GM18861 (cell line): Measurements from ENCODE around the gene GCNT4.

ENCODE experiments used
- ATAC-seq: cut with Tn5 transposase; IDR thresholded peaks from one replicate; pipeline ENCODE4 v1.9.1; 2021; ENCODE audit not compliant: unreplicated experiment

GCNT4 gene

DNA sequence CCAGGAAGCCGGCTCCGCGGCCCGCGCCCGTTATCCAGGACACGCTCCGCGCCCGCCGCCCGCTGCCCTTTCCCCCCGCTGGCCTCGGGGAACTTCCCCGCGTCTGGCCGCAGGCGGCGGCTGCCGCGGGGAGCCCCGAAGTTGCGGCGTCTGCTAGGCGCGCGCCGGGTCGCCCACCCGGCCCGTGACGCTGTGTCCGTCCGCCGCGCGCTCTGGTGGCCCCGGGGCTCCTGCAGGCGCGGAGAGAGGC is 621 bp upstream of the GCNT4 start:
- ATAC-seq, result no peak

DNA sequence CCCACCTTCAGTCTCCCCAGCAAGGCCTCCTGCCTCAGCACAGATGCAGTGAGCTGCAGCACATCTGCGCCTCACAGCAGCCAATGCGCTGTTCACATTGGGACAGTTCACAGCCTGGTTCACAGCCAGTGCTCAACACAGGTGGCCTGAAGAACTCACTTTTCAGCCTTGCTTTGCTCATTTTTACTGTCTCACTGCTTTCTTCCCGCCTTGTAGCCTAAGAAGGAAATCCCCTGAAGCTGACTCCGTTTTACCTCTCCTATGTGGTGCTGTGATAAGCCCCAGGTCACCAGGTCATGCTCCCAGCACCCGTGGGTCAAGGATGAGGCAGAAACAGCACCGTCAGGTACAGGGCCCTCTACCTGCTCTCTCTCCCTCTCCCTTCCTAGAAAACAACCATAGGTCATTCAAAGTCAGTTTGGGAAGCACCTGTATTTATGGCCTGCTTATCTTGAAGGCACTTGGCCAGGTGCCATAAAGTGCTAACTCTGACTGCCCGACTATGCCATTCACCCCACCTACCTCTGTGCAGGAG is 1.1 kb downstream of the GCNT4 start:
- no peak for ATAC-seq

DNA sequence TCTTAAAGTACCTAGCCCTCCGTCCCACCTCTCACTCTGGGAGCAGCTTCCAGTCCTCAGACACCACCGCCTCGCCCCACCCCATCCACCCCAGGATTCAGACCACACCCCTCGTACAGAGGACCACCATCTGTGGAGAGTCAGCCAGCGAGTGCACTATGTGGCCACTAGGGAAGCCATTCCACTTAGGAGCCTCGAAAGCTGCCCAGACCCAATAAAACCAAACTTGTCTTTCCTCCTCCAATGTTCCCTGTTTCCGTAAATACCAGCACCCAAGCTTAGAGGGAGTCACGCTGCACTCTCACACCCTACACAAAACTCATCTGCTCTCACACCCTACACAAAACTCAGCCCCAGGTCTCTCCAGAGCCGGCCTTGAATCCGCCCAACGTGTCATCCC is 1.9 kb downstream of the GCNT4 start:
- no peak for ATAC-seq

DNA sequence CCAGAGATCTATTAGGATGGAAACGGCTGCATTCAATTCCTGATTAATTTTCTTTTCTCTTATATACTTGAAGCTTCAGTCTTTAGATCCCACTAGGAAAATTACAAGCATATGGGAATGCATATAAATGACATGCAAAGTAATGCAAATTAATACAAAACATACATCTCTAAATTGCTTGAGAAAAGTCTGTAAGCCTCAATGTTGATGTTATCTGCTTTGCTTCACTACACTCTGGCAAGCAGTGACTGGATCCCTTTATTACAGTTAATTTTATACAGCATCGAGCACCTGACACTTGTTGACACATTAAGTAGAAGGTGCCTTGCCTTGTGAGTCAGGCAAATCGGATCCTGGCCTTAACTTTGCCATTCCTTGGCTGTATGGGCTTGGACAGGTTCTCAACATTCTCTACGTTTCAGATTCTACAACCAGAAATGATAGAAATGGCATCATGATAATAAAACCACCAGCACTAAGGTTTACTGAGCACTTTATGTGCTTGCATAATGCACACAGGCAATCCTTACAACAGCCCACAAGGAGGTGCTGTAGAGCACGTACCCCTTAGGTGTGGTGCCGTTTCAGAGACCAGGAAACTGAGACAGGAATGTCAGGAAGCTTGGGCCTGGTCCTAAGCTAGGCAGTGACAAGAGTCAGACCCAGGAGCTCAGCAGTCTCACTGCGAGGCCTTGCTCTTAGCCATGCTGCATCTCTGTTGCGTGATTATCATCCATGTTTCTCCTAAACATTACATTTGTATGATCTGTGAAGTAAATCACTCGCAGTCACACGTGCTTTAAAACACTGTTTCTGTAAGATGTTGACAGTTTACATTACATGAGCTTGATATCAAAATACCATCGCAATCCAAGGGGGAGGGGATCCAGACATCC is 2.7 kb downstream of the GCNT4 start:
- ATAC-seq, result no peak

DNA sequence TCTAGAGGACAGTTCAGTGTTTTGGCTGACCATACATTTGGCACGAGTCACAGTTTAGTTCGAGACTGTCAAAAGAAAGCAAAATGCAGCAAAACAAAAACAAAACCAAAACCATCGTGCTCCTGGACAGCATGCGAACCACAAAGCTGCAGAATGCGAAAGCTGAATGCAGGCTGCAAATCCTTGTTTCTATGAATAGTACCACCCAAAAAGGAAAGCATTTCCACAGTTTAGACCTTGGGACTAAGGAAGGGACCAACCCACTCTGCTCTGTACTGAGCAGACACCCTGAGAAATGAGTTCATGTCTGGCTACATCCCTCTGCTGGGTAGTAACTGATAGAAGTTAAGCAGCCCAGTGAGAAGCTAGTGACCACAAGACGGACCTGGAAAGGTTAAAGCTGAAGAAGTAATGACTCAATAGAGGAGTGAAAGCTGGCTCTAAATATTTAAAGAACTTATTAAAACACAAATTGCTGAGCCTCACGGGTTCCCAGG is 3.9 kb downstream of the GCNT4 start:
- no peak for ATAC-seq

DNA sequence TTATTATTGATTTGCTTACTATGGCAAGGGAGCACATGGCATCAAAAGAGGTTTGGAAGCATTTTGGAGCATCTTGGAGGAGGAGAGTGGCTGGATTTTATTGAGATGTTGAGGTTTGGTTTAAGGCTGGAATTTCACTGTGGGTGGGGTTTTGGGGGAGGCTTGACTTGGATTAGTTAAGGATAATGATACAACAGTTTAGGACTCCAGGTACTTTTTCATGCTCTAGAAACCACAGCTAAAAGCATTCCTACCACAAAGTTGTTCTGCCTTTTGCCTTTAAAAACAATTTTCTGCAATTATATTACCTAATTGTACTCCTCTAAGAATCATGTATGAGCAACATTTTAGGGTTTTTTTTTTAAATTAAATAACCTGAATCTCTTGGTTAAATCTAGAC is 5.0 kb downstream of the GCNT4 start:
- ATAC-seq, result no peak

DNA sequence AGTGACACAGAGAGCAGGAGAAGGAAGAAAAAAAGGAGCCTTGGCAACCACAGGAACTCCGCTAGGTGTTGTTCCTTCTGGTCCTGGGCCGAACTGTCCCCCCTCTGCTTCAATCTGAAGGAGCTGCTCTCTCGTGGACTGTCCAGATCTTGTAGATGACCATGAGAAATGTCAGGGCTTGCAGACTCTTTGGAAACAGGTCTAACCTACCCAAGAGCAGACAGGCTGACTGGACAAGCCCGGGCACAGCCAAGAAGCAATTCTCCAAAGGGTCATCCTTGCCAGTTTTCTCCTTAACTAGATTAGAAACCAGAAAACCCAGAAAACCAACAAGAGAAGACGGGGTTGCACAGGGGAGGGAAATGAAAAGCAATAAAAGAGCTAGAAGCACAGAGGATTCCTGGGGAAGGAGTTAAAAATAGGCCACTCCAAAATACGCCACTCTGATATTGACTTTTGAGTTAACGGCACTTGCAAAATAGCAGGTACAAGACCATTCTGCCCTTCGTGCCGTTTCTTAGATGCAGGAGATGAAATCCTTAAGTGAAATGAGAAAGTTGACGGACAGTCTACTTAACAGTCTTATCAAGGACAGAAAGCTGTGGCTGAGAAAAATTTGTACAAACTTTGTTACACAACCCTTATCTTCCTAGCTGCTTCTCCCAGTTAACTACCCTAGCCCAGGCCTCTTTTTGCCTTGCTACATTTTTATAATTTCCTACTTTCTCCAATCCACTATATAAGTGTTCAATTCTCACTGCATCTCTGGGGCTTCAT is 5.8 kb downstream of the GCNT4 start:
- no peak for ATAC-seq

DNA sequence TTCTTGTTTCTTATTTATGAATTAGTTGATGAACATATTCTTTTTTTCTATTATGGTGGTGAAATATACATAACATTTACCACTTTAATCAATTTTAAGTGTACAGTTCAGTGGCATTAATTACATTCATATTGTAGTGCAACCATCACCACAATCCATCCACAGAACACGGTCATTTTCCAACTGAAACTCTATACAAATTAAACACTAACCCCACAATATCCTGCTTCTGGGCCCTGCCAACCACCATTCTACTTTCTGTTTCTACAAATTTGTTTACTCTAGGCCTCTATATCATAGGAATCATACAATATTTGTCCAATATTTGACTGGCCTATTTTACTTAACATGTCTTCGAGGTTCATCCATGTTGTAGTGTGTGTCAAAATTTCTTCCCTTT is 7.3 kb downstream of the GCNT4 start:
- ATAC-seq, result no peak

DNA sequence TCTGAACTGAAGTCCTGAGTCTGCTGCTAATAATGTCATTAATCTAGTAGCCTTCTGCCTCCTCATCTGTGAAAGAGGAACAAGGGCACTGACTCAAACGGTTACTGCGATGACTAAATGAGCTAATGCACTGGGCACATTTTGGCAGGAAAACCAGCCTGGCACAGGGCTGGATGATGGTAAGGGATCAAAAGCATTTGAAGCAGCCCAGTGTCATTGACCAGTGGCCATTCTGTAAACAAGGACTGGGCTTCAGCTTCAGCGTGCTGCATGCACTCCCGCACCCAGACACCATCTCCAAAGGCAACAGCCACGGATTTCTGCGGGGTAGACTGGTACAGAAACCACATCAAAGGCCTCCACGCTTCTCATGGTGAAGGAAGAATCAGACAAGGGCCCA is 8.0 kb downstream of the GCNT4 start:
- ATAC-seq, result no peak

DNA sequence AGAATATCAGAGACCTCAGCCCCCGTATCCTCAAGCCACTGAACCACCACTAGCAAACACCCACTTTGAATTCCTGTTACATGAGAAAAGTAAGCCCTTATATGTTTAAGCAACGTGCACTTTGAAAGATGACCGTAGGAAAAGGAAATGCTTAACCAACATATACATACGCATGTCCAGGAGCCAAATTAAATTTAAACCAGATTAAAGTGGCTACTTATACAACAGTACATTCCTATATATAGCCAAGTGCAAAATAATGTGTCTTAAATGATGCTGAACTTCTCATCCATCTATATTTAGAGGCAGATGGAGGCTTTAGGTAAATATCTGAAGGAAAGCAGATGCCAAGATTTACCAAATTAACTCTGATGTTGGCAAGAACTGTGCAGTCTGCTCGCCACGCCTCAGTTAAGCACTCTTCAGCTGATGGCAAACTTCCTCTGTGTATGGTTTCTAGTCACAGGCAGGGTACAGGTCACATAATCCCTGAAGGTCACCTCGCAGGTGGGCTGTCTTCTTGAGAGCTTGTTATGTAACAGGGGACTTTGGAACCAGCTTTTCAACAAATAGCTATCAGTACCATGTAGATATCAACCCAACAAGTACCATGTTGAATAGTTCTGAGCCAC is 8.6 kb downstream of the GCNT4 start:
- ATAC-seq, result no peak

DNA sequence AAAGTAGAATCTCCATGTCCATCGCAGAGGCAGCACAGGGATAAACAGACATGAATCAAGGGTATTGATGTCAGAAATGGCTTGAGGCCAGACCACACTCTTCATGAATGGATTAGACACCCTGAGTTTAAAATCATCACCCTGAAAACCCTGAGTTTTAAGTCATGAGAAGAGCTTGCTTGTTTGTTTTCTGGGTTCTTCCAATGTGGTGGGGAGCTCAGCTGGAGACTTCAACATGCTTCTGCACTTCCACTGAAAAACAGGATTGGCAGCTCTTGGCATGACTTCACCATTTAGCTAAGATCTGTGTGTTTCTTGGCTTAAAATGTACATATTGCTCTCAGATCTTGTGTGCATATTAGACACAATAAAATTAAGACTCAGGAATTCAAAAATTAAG is 9.8 kb downstream of the GCNT4 start:
- no peak for ATAC-seq

DNA sequence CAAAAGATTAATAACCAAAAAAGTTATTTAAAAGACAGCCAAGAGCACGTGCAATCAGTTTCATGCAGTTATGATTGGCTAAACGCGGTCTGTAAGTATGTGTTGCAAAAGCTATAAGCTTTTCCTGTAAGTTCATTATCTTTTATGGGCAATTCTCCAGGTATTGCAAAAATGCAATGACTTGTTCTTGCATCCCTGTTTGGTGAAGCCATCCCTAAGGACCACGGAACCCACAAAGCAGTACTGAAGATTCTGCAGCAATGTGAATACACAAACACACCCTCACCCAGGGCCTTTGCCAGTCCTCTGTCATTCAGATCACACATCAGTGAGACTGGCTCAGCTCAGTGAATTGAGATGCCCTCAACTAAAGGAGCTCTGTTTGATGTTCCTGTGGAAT is 11.4 kb downstream of the GCNT4 start:
- ATAC-seq, result no peak

DNA sequence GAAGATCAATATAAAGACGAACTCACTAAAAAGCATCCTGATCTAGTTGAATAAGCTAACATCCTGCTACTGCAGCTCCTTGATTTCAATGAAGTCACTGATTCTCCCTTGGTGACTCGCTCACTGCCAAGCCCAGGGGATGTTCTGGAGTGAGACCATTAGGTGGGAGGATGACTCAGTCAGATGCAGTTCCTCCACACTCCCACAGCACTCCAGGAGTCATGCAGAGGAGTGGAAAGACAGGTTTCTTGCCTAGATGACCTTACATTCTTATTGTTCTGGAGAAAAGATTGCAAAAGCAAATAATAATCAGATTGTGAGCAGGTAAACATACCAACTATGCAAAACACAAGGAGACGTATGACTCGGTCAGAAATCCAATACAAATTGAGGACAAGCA is 15.3 kb downstream of the GCNT4 start:
- no peak for ATAC-seq

DNA sequence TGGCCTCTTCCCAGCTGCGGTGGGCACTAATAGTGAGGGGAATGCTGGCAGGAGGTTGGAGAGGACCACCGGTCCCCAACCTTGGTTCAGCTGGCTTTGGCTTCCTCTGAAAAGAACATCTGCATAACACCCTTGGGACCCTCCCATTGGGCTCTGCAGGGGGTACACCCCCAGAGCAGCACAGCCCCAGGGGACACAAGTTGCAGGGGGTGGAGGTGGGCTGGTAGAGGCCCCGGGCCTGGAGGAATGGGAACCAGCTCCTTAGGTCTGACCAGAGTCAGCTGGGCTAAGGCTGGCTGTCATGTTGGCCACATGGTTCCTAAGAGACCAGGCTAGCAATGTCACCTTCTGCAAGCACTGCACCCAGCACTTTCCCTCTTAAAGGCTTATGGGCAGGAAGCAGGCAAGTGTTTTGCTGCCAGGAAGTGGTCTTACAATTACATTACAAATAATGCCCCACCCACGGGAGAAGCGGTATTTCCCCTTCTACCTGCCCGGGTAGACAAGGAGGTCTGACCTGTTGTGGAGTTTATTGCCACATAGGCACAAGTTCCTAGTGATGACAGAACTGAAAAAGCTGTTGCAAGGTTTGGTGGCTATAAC is 18.1 kb downstream of the GCNT4 start:
- no peak for ATAC-seq

DNA sequence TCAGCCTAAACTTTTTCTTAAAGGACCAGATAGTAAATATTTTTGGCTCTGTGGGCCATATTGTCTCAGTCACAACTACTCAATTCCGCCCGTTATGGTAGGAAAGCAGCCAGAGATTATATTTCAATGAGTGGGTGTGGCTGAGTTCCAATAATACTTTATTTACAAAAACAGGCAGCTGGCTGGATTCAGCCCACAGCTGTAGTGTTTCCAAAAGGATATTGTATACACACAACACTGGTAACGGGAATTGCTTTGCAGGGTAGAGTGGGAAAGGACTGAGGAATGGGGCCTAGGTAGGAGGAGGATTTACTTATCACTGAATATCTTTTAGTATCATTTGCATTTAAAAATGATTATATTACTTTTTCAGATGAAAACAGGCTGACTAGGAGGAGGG is 21.0 kb downstream of the GCNT4 start:
- no peak for ATAC-seq

DNA sequence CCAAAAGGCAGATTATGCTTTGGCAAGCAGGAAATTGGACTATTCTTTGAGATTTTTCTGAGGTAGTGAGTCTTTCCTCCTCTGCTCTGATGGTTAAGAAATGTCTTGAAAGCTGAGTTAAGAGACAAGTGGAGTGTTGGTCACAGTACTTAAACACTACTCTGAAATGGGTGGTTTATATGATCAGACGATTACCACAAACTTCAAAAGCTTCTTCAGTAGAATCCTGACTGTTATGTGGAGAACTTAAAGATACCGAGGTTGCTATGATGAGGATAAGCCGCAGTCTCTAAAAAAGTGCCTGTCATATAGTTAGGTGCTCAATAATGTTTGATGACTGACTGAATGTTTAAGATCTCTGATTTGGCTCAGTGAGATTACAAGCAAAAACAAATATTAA is 24.3 kb downstream of the GCNT4 start:
- ATAC-seq, result no peak

DNA sequence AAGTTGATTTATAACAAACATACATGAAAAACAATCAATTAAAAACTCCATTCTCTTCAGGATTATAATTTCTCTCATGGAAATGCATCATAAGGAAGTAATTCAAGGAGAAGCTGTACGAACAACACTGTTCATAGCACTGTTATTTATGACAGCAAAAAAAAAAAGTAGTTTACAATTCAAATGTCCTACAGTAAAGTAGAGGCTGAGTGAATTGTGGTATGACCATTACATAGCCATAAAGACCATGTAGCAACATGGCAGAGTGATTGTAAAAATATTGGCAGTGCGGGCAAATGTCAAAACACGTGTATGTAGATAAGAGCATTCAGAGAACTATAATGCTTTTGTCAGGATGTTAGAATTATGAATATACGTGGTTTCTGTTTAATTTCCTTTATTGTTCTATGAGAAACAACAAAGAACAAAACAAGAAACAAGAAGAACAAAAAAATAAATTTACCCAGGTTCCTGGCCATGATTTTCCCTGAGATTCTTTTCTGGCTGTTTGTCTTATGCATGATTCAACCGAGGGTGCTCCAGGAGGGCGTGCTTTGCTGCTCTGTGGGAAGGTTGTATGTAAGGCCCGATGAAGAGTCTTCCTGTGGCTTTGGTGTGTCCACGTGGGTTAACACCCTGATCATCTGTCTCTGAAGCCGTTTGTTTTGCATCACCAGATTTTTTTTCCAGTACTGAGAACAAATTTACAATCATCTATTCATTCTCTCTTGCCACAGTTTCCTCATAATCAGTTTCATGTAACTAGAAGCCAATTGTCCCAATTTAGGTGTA is 28.8 kb downstream of the GCNT4 start:
- no peak for ATAC-seq

DNA sequence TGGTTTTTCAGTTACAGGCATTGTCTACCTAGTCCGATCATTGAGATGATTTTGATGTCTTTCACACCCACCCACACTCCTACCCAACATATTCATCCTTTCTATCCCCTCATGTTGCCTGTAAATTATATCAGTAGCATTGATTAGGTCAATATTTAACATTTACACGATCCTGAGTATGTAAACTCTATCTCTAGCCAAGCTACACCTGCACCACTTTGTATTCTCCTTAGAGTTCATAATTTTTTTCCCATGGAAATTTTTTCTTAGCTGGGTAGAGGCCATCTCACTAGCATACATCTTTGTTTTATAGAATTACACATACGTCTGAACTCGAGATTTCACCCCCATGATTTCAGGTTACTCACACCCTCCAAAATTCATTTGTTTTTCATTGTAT is 30.6 kb downstream of the GCNT4 start:
- ATAC-seq, result no peak

DNA sequence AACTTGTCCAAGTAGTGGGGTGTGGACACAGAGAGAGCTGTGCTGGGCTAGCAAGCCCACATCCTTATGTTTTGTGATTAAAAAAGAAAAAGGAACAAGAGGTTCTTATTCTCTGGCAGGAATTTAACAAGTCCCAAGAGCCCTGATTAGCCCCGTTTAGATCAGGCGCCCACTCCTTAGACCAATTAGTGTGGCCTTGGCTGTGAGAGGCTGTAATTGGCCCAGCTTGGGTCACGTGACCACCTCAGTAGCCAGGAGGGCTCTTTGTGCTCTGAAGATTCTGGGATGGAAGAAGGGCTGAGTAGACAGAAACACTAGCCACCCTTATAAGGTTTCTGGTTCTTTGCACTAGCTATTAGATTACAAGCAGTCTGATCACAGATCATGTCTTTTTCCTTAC is 31.1 kb downstream of the GCNT4 start:
- no peak for ATAC-seq

DNA sequence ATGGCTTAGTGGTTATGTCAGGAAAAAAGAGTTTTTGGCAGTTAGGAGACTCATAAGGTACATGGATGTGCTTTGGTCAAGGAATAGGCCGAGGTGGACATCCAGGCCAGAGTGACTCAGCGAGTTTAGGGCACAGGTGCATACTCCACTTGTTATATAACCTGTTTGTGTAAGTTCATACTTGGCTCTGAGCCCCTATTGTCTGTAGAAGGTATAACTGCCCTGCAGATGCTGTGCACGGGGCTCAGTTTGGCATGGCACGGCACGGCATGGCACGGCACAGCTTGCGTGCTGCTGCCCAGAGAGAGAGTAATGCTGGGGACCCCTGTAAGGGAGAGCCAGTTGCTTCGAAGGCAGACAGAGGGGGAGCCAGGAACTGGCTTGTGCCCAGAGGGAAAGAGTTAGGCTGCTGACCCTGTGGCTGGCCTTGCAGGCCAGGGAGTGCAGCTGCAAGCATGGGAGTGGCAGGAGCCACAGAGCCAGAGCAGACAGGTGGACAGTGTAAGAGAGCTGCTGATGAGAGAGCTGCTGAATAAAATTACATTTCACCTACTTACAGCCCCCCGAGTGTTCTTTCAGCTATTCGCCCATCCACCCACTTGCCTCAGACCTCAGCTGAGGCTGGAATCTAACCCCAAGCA is 32.2 kb downstream of the GCNT4 start:
- no peak for ATAC-seq
